Measurements from ENCODE around the gene DIPK1B.

DIPK1B gene

DNA sequence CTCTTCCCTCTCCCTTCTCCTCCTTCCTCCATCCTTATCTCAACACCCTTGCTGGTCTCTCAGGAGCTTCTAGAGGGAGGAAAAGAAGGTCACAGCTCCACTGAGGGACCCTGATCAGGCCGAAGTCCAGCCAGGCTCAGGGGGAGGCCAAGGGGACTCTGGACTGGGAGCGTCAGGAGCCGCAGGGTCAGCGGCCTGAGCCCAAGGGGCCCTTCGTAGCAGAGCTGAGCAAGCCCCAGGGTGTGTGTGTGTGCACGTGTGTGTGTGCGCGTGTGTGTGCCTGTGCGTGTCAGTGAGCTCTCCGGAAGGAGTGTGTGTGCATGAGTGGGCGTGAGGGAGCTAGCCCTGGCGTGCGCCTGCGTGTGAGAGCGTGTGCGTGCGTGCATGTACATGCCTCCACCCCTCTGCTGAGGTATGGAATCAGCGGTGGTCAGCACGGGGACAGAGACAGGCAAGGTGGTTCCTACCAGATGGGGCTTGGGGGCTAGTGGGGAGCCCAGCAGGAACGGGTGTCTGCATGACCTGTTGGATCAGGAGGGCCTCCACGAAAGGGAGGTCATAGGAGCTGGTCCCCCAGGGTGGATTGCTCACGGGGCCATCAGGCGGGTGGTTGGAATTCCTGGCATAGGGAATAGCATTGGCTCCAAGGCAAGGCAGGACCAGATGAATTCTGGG is 15.1 kb upstream of the DIPK1B start:
- TF ChIP-seq, protein P1, sequence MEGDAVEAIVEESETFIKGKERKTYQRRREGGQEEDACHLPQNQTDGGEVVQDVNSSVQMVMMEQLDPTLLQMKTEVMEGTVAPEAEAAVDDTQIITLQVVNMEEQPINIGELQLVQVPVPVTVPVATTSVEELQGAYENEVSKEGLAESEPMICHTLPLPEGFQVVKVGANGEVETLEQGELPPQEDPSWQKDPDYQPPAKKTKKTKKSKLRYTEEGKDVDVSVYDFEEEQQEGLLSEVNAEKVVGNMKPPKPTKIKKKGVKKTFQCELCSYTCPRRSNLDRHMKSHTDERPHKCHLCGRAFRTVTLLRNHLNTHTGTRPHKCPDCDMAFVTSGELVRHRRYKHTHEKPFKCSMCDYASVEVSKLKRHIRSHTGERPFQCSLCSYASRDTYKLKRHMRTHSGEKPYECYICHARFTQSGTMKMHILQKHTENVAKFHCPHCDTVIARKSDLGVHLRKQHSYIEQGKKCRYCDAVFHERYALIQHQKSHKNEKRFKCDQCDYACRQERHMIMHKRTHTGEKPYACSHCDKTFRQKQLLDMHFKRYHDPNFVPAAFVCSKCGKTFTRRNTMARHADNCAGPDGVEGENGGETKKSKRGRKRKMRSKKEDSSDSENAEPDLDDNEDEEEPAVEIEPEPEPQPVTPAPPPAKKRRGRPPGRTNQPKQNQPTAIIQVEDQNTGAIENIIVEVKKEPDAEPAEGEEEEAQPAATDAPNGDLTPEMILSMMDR (IDR thresholded peaks at IDR 0.05; ENCODE audit: insufficient read depth, missing control alignments) = no peak

DNA sequence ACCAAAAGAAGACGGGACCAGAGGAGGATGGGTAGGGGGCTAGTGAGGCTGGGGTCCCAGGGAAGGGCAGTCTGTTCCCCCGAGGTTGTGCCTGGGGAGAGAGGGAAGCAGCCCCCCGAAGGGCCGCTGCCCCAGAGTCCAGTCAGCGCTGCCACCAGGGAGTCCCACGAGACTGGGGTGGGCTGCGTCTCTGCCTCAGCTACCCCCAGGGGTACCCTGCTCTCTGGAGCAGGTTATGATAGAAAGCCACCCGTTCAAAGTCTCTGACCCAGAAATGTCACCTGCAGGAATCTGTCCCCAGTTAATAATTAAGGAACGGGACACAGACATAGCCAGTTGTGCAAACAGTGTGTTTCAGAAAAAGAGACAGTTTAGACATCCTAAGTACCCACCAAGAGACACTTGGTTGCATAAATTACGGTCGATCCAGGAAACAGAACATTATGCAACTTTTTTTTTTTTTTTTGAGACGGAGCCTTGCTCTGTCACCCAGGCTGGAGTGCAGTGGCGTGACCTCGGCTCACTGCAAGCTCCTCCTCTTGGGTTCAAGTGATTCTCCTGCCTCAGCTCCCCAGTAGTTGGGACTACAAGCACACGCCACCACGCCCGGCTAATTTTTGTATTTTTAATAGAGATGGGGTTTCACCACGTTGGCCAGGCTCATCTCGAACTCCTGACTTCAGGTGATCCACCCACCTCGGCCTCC is 14.4 kb upstream of the DIPK1B start:
- DNase-seq (ENCODE audit: insufficient read length, low spot score) (no peak), FAIRE-seq (no peak)
- TF ChIP-seq, protein P1 (IDR thresholded peaks at IDR 0.05; ENCODE audit: insufficient read depth, missing control alignments) = no peak

More for the DNA sequence above, 15.1 kb upstream of the DIPK1B start:
- FAIRE-seq = no peak
- DNase-seq (ENCODE audit: insufficient read length, low spot score) = no peak

DNA sequence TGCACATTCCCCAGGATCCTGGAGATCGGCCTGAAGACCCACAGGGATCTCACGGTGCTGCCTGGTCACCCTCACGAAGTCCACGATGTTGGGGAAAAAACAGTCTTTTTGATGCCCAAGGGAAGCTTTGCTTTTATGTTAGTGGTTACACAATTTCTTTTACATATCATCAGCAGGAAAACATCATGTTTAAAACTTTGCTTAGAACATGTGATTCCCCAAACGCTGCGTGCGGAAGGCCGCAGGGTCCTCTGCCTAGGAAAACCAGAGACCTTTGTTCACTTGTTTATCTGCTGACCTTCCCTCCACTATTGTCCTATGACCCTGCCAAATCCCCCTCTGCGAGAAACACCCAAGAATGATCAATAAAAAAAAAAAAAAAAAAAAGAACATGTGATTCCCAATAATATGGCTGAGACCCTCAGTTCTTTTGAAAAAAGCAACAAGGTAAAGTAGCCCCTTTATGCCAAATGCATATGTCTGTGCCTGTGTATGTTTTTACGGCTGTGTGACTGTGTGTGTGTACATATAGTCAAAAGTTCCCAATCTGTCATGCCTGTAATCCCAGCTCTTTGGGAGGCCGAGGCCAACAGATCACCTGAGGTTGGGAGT is 13.6 kb upstream of the DIPK1B start:
- no peak for DNase-seq (ENCODE audit: insufficient read length, low spot score)
- no peak for FAIRE-seq
- TF ChIP-seq, protein P1 (IDR thresholded peaks at IDR 0.05; ENCODE audit: insufficient read depth, missing control alignments) = no peak

DNA sequence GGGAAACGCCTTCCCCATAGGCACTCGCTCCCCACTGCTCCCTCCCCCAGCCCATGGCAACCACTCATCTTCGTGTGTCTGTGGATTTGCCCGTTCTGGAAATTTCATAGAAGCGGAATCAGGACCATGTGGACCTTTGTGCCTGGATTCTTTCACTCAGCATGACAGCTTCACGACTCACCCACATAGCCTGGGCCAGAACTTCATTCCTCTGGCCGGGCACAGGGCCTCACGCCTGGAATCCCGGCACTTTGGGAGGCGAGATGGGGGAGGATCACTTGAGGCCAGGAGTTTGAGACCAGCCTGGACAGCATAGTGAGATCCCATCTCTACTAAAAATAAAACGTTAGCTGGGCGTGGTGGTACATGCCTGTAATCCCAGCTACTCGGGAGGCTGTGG is 12.1 kb upstream of the DIPK1B start:
- TF ChIP-seq, protein P1 (IDR thresholded peaks at IDR 0.05; ENCODE audit: insufficient read depth, missing control alignments) = no peak
- no peak for FAIRE-seq

DNA sequence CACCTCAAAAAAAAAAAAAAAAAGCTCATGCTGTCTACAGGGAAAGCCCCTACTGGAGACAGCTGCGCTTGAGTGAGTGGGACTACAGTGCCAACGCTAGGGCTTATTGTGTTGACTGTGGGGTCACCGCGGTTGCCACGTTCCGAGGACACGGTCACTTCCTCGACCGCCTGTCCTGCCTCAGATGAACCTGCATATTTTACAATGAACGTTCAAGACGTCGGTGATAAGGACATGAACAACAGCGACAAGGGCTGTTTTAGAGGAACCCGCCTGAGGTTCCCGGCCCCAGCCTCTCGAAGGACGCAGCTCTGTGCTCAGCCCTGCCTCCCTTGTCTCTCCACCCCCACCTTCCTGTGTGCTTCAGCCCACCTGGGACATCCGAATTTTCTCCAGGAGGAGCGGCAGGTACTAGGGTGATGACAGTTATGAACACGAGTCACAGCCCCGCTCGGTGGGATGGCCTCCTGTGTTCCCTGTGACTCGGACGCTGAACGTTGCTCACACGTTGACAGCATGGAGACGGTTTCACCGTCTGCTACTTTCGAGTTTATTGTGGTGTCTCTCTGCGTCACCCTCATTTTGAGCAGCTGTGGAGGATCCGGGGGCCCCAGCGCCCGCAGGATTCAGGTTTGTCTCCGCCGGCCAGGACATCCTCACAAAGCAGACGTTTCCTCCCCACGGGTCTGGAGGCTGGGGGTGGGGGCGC is 11.3 kb upstream of the DIPK1B start:
- TF ChIP-seq, protein P1 (IDR thresholded peaks at IDR 0.05; ENCODE audit: insufficient read depth, missing control alignments) = no peak
- no peak for FAIRE-seq
- DNase-seq (ENCODE audit: insufficient read length, low spot score) = no peak

More for the DNA sequence above, 12.1 kb upstream of the DIPK1B start:
- no peak for DNase-seq (ENCODE audit: insufficient read length, low spot score)

DNA sequence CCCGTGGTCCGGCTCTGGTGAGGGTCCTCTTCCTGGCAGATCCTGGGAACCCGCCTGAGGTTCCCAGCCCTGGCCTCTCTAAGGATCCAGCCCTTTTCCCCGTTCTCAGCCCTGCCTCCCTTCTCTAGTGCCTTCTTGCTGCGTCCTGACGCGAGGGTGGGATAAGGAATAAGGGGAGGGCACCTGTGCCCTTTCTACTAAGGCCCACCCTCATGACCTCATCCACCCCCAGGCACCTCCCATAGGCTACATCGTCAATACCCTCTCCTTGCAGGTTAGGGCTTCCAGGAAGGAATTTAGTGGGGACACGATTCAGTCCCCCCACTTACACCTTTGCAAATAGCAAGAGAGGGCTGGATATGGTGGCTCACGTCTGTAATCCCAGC is 10.7 kb upstream of the DIPK1B start:
- TF ChIP-seq, protein P1 (IDR thresholded peaks at IDR 0.05; ENCODE audit: insufficient read depth, missing control alignments) = no peak
- FAIRE-seq (no peak), DNase-seq (ENCODE audit: insufficient read length, low spot score) (no peak)

Data from D721Med (cell line).